Keratinocyte (primary cell): Measurements from ENCODE around the gene ZNF581.

Experiments used
- EZH2 ChIP-seq: IDR thresholded peaks from one replicate; pipeline ENCODE4 v1.6.1; 2012; ENCODE audit warnings: inconsistent platforms, mild to moderate bottlenecking, low read length, moderate library complexity
- TF ChIP-seq, protein P1 (sequence below), 3 experiments: IDR thresholded peaks in 1 of 3; conservative IDR thresholded peaks in 1 of 3; optimal IDR thresholded peaks in 1 of 3; 2 replicates in 2 of 3; 3 replicates in 1 of 3; pipeline versions ENCODE3 to v1.5.1; 2011; ENCODE audit warnings: low read length in 3 of 3, mild to moderate bottlenecking in 3 of 3, moderate library complexity in 2 of 3, control low read depth in 1 of 3, inconsistent platforms in 1 of 3; ENCODE audit not compliant: insufficient read depth in 2 of 3; ENCODE audit errors: extremely low read depth in 1 of 3

GRCh38 chr19:55601084-55601483, 42.4 kb upstream of the ZNF581 start:
- TF ChIP-seq, protein P1, sequence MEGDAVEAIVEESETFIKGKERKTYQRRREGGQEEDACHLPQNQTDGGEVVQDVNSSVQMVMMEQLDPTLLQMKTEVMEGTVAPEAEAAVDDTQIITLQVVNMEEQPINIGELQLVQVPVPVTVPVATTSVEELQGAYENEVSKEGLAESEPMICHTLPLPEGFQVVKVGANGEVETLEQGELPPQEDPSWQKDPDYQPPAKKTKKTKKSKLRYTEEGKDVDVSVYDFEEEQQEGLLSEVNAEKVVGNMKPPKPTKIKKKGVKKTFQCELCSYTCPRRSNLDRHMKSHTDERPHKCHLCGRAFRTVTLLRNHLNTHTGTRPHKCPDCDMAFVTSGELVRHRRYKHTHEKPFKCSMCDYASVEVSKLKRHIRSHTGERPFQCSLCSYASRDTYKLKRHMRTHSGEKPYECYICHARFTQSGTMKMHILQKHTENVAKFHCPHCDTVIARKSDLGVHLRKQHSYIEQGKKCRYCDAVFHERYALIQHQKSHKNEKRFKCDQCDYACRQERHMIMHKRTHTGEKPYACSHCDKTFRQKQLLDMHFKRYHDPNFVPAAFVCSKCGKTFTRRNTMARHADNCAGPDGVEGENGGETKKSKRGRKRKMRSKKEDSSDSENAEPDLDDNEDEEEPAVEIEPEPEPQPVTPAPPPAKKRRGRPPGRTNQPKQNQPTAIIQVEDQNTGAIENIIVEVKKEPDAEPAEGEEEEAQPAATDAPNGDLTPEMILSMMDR (optimal IDR thresholded peaks at IDR 0.05 in 1 of 3, IDR thresholded peaks at IDR 0.05 in 1 of 3, conservative IDR thresholded peaks at IDR 0.05 in 1 of 3; ENCODE audit: extremely low read depth in 1 of 3, insufficient read depth in 2 of 3, low read length in 3 of 3): no peak
- no peak for TF ChIP-seq EZH2
